ENCODE measurements around the gene GPR107.

DNA sequence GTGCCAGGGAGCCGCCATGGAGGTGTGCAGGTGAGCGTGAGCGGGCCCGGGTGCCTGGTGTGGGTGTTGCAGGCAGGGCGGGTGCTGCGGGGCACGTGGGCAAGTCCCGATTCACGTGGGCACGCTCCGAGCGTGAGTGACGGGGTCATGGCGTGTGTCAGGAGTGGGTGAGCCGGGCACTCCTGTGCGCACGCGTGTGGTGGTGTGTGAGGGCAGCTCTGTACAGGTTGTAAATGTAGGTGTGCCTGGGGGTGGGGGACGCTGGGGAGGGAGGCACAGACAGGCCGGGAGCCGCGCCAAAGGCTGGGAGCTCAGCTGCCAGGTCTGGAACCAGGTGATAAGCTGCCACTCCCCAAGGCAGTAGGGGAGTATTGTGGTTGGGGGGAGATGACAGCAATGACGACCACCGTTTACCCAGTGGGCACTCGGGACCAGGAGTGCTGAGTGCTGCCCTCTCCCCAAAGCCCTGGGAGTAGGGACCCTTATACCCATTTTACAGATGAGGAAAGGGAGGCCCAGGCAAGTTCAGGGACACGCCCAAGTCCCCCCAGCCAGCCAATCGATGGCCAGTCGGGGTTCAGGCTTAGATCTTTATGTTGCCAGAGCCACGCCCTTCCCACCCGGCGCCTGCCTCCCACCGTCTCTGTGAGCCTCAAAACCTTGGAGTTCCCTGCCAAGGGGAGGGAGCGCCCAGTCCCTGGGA is 128.1 kb downstream of the GPR107 start:
- TF ChIP-seq, protein P1, sequence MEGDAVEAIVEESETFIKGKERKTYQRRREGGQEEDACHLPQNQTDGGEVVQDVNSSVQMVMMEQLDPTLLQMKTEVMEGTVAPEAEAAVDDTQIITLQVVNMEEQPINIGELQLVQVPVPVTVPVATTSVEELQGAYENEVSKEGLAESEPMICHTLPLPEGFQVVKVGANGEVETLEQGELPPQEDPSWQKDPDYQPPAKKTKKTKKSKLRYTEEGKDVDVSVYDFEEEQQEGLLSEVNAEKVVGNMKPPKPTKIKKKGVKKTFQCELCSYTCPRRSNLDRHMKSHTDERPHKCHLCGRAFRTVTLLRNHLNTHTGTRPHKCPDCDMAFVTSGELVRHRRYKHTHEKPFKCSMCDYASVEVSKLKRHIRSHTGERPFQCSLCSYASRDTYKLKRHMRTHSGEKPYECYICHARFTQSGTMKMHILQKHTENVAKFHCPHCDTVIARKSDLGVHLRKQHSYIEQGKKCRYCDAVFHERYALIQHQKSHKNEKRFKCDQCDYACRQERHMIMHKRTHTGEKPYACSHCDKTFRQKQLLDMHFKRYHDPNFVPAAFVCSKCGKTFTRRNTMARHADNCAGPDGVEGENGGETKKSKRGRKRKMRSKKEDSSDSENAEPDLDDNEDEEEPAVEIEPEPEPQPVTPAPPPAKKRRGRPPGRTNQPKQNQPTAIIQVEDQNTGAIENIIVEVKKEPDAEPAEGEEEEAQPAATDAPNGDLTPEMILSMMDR (conservative IDR thresholded peaks at IDR 0.05 in 1 of 2, IDR thresholded peaks at IDR 0.05 in 1 of 2; ENCODE audit: extremely low read depth in 1 of 2, insufficient read depth in 1 of 2, low read depth in 1 of 2, low read length in 2 of 2): no peak
- no peak for TF ChIP-seq EZH2 (IDR thresholded peaks at IDR 0.05; ENCODE audit: borderline replicate concordance, low read length)

All from mammary epithelial cell (primary cell).